HEK293T (cell line): ENCODE measurements around the gene CLN5.

ENCODE experiments used
- CTCF ChIA-PET: fragments of 350-600 bp; formaldehyde crosslinking; extraction: SDS; loops from one replicate; lab custom pipeline; 2021; ENCODE audit warnings: antibody characterized with exemption, inconsistent platforms; lab: Yijun Ruan, JAX
- POLR2A ChIA-PET: fragments of 350-600 bp; formaldehyde crosslinking; extraction: SDS; loops from one replicate; lab custom pipeline; 2020; ENCODE audit warnings: antibody characterized with exemption, inconsistent platforms; lab: Yijun Ruan, JAX
- DNase-seq: peaks from one replicate; pipeline ENCODE4 v3.0.0; 2012; ENCODE audit warnings: mixed read lengths; ENCODE audit errors: extremely low spot score
- ARNT ChIP-seq: fragments of 450-650 bp; IDR thresholded peaks from 2 replicates; pipeline ENCODE4 v1.6.1; 2017; ENCODE audit warnings: mild to moderate bottlenecking
- BHLHE40 ChIP-seq: fragments of 450-650 bp; IDR thresholded peaks from 2 replicates; pipeline ENCODE4 v1.6.1; 2016; ENCODE audit warnings: mild to moderate bottlenecking, moderate library complexity, borderline replicate concordance
- CTBP1 ChIP-seq: fragments of 450-650 bp; IDR thresholded peaks from 2 replicates; pipeline ENCODE4 v1.6.1; 2016; ENCODE audit warnings: borderline replicate concordance
- ELF4 ChIP-seq: fragments of 450-650 bp; IDR thresholded peaks from 2 replicates; pipeline ENCODE4 v1.6.1; 2017; ENCODE audit warnings: antibody characterized with exemption
- FOXA1 ChIP-seq: fragments of 450-650 bp; IDR thresholded peaks from 2 replicates; pipeline ENCODE4 v1.6.1; 2016; ENCODE audit warnings: mild to moderate bottlenecking
- FOXK2 ChIP-seq: fragments of 450-650 bp; IDR thresholded peaks from 2 replicates; pipeline ENCODE4 v1.6.1; 2016; ENCODE audit warnings: mild to moderate bottlenecking
- FOXM1 ChIP-seq: fragments of 450-650 bp; IDR thresholded peaks from 2 replicates; pipeline ENCODE4 v1.6.1; 2017; ENCODE audit warnings: mild to moderate bottlenecking, borderline replicate concordance
- HDGF ChIP-seq: fragments of 450-650 bp; IDR thresholded peaks from 2 replicates; pipeline ENCODE4 v1.6.1; 2017; ENCODE audit warnings: antibody characterized with exemption, borderline replicate concordance
- L3MBTL2 ChIP-seq: fragments of 450-650 bp; conservative IDR thresholded peaks from 2 replicates; pipeline ENCODE4 v1.6.1; 2016; ENCODE audit warnings: mild to moderate bottlenecking
- LEF1 ChIP-seq: fragments of 450-650 bp; IDR thresholded peaks from 2 replicates; pipeline ENCODE4 v1.6.1; 2017; ENCODE audit warnings: mild to moderate bottlenecking, borderline replicate concordance
- NFRKB ChIP-seq: fragments of 450-650 bp; IDR thresholded peaks from 2 replicates; pipeline ENCODE4 v1.6.1; 2016; ENCODE audit warnings: mild to moderate bottlenecking, moderate library complexity
- PKNOX1 ChIP-seq: fragments of 450-650 bp; IDR thresholded peaks from 2 replicates; pipeline ENCODE4 v1.6.1; 2016
- SP1 ChIP-seq: fragments of 450-650 bp; IDR thresholded peaks from 2 replicates; pipeline ENCODE4 v1.6.1; 2017
- SUZ12 ChIP-seq: fragments of 450-650 bp; IDR thresholded peaks from 2 replicates; pipeline ENCODE4 v1.6.1; 2016; ENCODE audit warnings: mild to moderate bottlenecking
- TARDBP ChIP-seq: fragments of 450-650 bp; IDR thresholded peaks from 2 replicates; pipeline ENCODE4 v1.6.1; 2016
- ZNF384 ChIP-seq: fragments of 450-650 bp; IDR thresholded peaks from 2 replicates; pipeline ENCODE4 v1.6.1; 2016

Gene CLN5

DNA sequence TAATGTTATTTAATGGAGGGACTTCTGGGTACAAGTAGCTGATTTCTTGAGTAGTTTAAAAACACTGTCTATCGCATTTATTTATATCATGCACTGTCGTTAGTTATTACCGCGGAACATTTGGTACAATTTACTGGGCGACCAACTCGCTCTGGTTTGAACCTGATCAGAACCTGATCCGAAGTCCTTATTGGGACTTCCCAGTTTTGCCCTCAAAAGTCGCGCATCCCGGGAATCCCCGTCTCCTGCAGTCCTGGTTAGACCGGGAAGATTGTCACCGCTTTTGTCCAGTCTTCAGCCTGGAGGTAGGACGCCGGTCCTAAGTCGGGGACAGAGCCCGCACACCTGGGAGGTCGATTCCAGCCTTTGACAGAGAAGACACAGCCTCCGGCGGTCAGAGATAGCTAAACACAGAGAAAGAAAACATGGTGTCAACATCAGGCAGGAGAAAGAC, 694 bp downstream of the CLN5 start:
- POLR2A ChIA-PET: interaction anchor here (0.7 to 1.4 kb wide), 8 partner anchors 9 to 337 kb away, joined by 3 to 10 read pairs (median 4); partner anchors contain the start of genes FBXL3 and KCTD12
- CTCF ChIA-PET: interaction anchor here (0.6 to 1.8 kb wide), 6 partner anchors 9 to 1635 kb away, joined by 3 to 15 read pairs (median 5); no protein-coding TSS in a partner anchor
- TF ChIP-seq CTBP1 (no peak), SP1 (no peak), ARNT (no peak), FOXM1 (no peak), PKNOX1 (no peak), FOXA1 (no peak), HDGF (no peak), FOXK2 (no peak), BHLHE40 (no peak), ELF4 (no peak), SUZ12 (no peak), ZNF384 (no peak), LEF1 (no peak), NFRKB (no peak), TARDBP (no peak)
- peak; percentile 42 for DNase-seq

GRCh38 chr13:76993021-76993420, 1.1 kb downstream of the CLN5 start:
- CTCF ChIA-PET: interaction anchor here (0.6 to 1.8 kb wide), 6 partner anchors 9 to 1635 kb away, joined by 3 to 15 read pairs (median 5); no protein-coding TSS in a partner anchor
- no peak for DNase-seq
- TF ChIP-seq ELF4: no peak
- TF ChIP-seq ARNT: no peak
- TF ChIP-seq CTBP1: no peak
- no peak for TF ChIP-seq SP1
- TF ChIP-seq BHLHE40: no peak
- no peak for TF ChIP-seq TARDBP
- no peak for TF ChIP-seq SUZ12
- TF ChIP-seq NFRKB: no peak
- no peak for TF ChIP-seq FOXM1
- TF ChIP-seq LEF1: no peak
- no peak for TF ChIP-seq L3MBTL2
- TF ChIP-seq FOXA1: no peak
- no peak for TF ChIP-seq HDGF
- TF ChIP-seq PKNOX1: no peak
- TF ChIP-seq FOXK2: no peak
- TF ChIP-seq ZNF384: no peak
- POLR2A ChIA-PET: interaction anchor here (0.7 to 1.4 kb wide), 7 partner anchors 9 to 337 kb away, joined by 3 to 10 read pairs (median 4); partner anchors contain the start of genes FBXL3 and KCTD12

GRCh38 chr13:76993473-76993872, 1.6 kb downstream of the CLN5 start:
- no peak for TF ChIP-seq ARNT
- no peak for TF ChIP-seq FOXM1
- no peak for TF ChIP-seq NFRKB
- TF ChIP-seq BHLHE40: no peak
- no peak for TF ChIP-seq HDGF
- no peak for TF ChIP-seq CTBP1
- no peak for TF ChIP-seq SP1
- no peak for TF ChIP-seq FOXA1
- DNase-seq: no peak
- ChIA-PET CTCF (interaction anchor here (1.8 kb wide), 1 partner anchor 8 kb away, joined by 15 read pairs; no protein-coding TSS in a partner anchor), POLR2A (interaction anchor here (1.3 to 1.4 kb wide), 3 partner anchors 8 to 17 kb away, joined by 4 to 10 read pairs (median 4); no protein-coding TSS in a partner anchor)

DNA sequence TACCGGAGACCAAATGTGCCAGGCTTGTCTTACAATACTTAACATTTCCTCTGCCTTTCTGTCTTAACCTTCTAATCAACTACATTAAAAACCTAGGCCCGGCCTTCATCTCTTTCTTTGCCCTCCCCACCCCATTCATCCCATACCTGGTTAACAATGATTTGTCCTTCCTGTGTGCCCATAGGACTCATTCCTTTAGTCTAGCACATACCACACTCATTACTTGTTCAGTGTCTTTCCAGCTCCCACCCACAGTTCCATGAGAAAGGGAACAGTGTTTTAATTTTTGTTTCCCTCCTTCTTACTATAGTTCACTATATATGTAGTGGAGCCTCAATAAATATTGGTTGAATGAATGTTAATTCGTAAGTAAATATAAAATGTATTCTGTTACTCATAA, 2.4 kb downstream of the CLN5 start:
- ChIA-PET CTCF (interaction anchor here (0.5 to 1.5 kb wide), 2 partner anchors 14 to 24 kb away, joined by 5 to 6 read pairs; no protein-coding TSS in a partner anchor), POLR2A (interaction anchor here (0.6 to 1.4 kb wide), 2 partner anchors 11 to 14 kb away, joined by 3 to 4 read pairs; no protein-coding TSS in a partner anchor)
- DNase-seq: no peak
- TF ChIP-seq ZNF384: no peak
- TF ChIP-seq PKNOX1: no peak
- TF ChIP-seq BHLHE40: no peak
- TF ChIP-seq FOXA1: no peak
- TF ChIP-seq SP1: no peak
- TF ChIP-seq ARNT: no peak
- TF ChIP-seq HDGF: no peak
- TF ChIP-seq FOXK2: no peak
- no peak for TF ChIP-seq SUZ12
- no peak for TF ChIP-seq NFRKB
- no peak for TF ChIP-seq LEF1
- TF ChIP-seq L3MBTL2: no peak
- no peak for TF ChIP-seq TARDBP
- TF ChIP-seq FOXM1: no peak
- TF ChIP-seq ELF4: no peak
- TF ChIP-seq CTBP1: no peak

GRCh38 chr13:77000475-77000874, 8.6 kb downstream of the CLN5 start:
- CTCF ChIA-PET: interaction anchor here (0.6 to 1.9 kb wide), 7 partner anchors 10 to 341 kb away, joined by 3 to 8 read pairs (median 3); partner anchors contain the start of gene FBXL3
- no peak for DNase-seq
- TF ChIP-seq SUZ12: no peak
- no peak for TF ChIP-seq LEF1
- no peak for TF ChIP-seq PKNOX1
- TF ChIP-seq TARDBP: no peak
- no peak for TF ChIP-seq SP1
- TF ChIP-seq L3MBTL2: no peak
- no peak for TF ChIP-seq CTBP1
- TF ChIP-seq HDGF: no peak
- TF ChIP-seq BHLHE40: no peak
- no peak for TF ChIP-seq ELF4
- TF ChIP-seq FOXK2: no peak
- no peak for TF ChIP-seq ZNF384
- TF ChIP-seq FOXA1: no peak
- no peak for TF ChIP-seq ARNT
- no peak for TF ChIP-seq NFRKB
- TF ChIP-seq FOXM1: no peak
- POLR2A ChIA-PET: interaction anchor here (1.2 to 1.3 kb wide), 2 partner anchors 9 to 27 kb away, joined by 3 to 4 read pairs; partner anchors contain the start of genes CLN5 and FBXL3
